D721Med (cell line): ENCODE results near the gene EMILIN1.

Experiments
- DNase-seq: peaks from one replicate; pipeline ENCODE4 v3.0.0; 2011; ENCODE audit warnings: low spot score; ENCODE audit not compliant: insufficient read length
- FAIRE-seq: peaks from 2 replicates; lab custom pipeline; 2011; peaks lifted over from hg19 to GRCh38; lab: Jason Lieb, UNC
- TF ChIP-seq, protein P1 (sequence below): IDR thresholded peaks from 2 replicates; pipeline ENCODE4 v1.5.1; 2012; ENCODE audit warnings: mild to moderate bottlenecking, control low read depth; ENCODE audit not compliant: insufficient read depth; ENCODE audit errors: missing control alignments

The EMILIN1 gene

GRCh38 chr2:27080603-27080936 lies 2.2 kb downstream of the EMILIN1 start:
- DNase-seq (no peak), FAIRE-seq (no peak)
- TF ChIP-seq, protein P1, sequence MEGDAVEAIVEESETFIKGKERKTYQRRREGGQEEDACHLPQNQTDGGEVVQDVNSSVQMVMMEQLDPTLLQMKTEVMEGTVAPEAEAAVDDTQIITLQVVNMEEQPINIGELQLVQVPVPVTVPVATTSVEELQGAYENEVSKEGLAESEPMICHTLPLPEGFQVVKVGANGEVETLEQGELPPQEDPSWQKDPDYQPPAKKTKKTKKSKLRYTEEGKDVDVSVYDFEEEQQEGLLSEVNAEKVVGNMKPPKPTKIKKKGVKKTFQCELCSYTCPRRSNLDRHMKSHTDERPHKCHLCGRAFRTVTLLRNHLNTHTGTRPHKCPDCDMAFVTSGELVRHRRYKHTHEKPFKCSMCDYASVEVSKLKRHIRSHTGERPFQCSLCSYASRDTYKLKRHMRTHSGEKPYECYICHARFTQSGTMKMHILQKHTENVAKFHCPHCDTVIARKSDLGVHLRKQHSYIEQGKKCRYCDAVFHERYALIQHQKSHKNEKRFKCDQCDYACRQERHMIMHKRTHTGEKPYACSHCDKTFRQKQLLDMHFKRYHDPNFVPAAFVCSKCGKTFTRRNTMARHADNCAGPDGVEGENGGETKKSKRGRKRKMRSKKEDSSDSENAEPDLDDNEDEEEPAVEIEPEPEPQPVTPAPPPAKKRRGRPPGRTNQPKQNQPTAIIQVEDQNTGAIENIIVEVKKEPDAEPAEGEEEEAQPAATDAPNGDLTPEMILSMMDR = no peak

DNA sequence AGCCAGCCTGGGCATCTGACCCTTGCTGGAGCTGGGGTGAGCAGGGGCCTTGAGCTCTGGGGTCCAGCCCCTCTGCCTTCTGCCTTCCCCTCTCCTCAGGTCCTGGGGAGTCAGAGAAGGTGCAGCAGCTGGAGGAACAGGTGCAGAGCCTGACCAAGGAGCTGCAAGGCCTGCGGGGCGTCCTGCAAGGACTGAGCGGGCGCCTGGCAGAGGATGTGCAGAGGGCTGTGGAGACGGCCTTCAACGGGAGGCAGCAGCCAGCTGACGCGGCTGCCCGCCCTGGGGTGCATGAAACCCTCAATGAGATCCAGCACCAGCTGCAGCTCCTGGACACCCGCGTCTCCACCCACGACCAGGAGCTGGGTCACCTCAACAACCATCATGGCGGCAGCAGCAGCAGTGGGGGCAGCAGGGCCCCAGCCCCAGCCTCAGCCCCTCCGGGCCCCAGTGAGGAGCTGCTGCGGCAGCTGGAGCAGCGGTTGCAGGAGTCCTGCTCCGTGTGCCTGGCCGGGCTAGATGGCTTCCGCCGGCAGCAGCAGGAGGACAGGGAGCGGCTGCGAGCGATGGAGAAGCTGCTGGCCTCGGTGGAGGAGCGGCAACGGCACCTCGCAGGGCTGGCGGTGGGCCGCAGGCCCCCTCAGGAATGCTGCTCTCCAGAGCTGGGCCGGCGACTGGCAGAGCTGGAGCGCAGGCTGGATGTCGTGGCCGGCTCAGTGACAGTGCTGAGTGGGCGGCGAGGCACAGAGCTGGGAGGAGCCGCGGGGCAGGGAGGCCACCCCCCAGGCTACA lies 3.8 kb downstream of the EMILIN1 start:
- FAIRE-seq (no peak), DNase-seq (no peak)
- TF ChIP-seq, protein P1 = no peak

DNA sequence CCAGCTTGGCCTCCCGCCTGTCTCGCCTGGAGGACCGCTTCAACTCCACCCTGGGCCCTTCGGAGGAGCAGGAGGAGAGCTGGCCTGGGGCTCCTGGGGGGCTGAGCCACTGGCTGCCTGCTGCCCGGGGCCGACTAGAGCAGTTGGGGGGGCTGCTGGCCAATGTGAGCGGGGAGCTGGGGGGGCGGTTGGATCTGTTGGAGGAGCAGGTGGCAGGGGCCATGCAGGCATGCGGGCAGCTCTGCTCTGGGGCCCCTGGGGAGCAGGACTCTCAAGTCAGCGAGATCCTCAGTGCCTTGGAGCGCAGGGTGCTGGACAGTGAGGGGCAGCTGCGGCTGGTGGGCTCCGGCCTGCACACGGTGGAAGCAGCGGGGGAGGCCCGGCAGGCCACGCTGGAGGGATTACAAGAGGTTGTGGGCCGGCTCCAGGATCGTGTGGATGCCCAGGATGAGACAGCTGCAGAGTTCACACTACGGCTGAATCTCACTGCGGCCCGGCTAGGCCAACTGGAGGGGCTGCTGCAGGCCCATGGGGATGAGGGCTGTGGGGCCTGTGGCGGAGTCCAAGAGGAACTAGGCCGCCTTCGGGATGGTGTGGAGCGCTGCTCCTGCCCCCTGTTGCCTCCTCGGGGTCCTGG lies 4.5 kb downstream of the EMILIN1 start:
- DNase-seq (no peak), FAIRE-seq (no peak)
- TF ChIP-seq, protein P1 = no peak

GRCh38 chr2:27083410-27084296 lies 5.2 kb downstream of the EMILIN1 start:
- no peak for FAIRE-seq
- no peak for DNase-seq
- TF ChIP-seq, protein P1 = no peak

DNA sequence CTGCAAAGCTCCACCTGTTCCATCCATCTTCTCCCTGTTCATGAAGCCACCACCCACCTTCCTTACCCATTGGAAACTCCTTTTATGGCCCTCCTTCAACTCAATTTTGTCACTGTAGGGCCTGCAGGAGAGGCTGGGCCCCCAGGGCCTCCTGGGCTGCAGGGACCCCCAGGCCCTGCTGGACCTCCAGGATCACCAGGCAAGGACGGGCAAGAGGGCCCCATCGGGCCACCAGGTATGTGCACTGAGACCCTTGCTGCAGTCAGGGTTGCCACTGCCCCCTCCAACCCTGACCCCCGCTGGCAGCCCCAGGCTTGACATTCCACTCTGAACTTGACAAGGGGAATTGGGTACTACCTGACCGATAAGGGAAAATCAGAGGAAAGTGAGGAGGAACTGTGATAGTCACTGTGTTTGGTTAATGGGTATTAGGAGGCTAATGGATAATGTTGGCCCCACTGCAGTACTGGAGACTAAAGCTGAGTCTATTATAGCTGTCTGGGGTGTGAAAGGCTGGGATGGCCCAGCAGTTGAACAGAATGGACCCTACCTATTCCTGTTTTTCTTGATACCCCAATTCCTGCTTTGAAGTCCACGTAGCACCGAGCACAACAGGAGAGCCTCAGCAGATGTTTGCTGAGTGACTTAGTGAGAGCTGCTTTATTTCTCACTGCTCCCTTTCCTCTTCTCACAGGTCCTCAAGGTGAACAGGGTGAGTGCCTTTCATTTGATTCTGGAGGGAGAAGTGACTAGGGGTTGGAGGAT lies 6.1 kb downstream of the EMILIN1 start:
- DNase-seq = no peak
- FAIRE-seq = no peak
- TF ChIP-seq, protein P1 = no peak

GRCh38 chr2:27085062-27085672 lies 6.8 kb downstream of the EMILIN1 start:
- FAIRE-seq (no peak), DNase-seq (no peak)
- TF ChIP-seq, protein P1 = no peak
